Trophoblast cell (in vitro differentiated cells and primary cell): ENCODE results near the gene CPA5.

Experiments
- DNase-seq, 2 donors: peaks; one replicate each; pipeline ENCODE4 v3.0.0-alpha.2; 2016
- H2AFZ ChIP-seq: 2 replicates; pipeline ENCODE4 v1.6.1; 2013; ENCODE audit warnings: low read length, moderate library complexity, mild to moderate bottlenecking; ENCODE audit not compliant: insufficient read depth, poor library complexity
- H2AK5ac ChIP-seq: 2 replicates; pipeline ENCODE4 v1.6.1; 2013; ENCODE audit warnings: mild to moderate bottlenecking, low read length
- H2BK120ac ChIP-seq: 2 replicates; pipeline ENCODE4 v1.6.1; 2013; ENCODE audit warnings: low read length, mild to moderate bottlenecking, moderate library complexity; ENCODE audit not compliant: insufficient read depth, poor library complexity
- H2BK12ac ChIP-seq: 2 replicates; pipeline ENCODE4 v1.6.1; 2013; ENCODE audit warnings: mild to moderate bottlenecking, low read length, moderate library complexity
- H2BK5ac ChIP-seq: 2 replicates; pipeline ENCODE4 v1.6.1; 2013; ENCODE audit warnings: low read length, low read depth, moderate library complexity, mild to moderate bottlenecking; ENCODE audit not compliant: poor library complexity
- H3K14ac ChIP-seq: 2 replicates; pipeline ENCODE4 v1.6.1; 2013; ENCODE audit warnings: mild to moderate bottlenecking, low read length
- H3K18ac ChIP-seq: 2 replicates; pipeline ENCODE4 v1.6.1; 2013; ENCODE audit warnings: mild to moderate bottlenecking, low read length
- H3K23ac ChIP-seq: 2 replicates; pipeline ENCODE4 v1.6.1; 2013; ENCODE audit warnings: low read length
- H3K27ac ChIP-seq: 2 replicates; pipeline ENCODE4 v1.5.1; 2013; ENCODE audit warnings: low read depth, mild to moderate bottlenecking, inconsistent platforms, low read length, moderate library complexity
- H3K27me3 ChIP-seq: 2 replicates; pipeline ENCODE4 v1.6.1; 2013; ENCODE audit warnings: inconsistent platforms, mild to moderate bottlenecking, low read length, moderate library complexity; ENCODE audit not compliant: insufficient read depth
- H3K36me3 ChIP-seq, 2 experiments: 1 replicate in 1 of 2; 2 replicates in 1 of 2; pipeline ENCODE4 v1.6.1; 2013; ENCODE audit warnings: low read length in 2 of 2, mild to moderate bottlenecking in 2 of 2, moderate library complexity in 1 of 2; ENCODE audit not compliant: insufficient read depth in 2 of 2, control insufficient read depth in 1 of 2
- H3K4ac ChIP-seq: 2 replicates; pipeline ENCODE4 v1.6.1; 2013; ENCODE audit warnings: low read depth, mild to moderate bottlenecking, low read length, moderate library complexity
- H3K4me1 ChIP-seq, 2 experiments: 1 replicate in 1 of 2; 2 replicates in 1 of 2; pipeline ENCODE4 v1.6.1; 2013; ENCODE audit warnings: low read length in 2 of 2, mild to moderate bottlenecking in 2 of 2, moderate library complexity in 1 of 2; ENCODE audit not compliant: insufficient read depth in 2 of 2, control insufficient read depth in 1 of 2
- H3K4me2 ChIP-seq: 2 replicates; pipeline ENCODE4 v1.6.1; 2013; ENCODE audit warnings: inconsistent platforms, mild to moderate bottlenecking, low read length, moderate library complexity
- H3K4me3 ChIP-seq: 2 replicates; pipeline ENCODE4 v1.5.1; 2013; ENCODE audit warnings: mild to moderate bottlenecking, low read depth, low read length, inconsistent platforms
- H3K79me1 ChIP-seq: one replicate; pipeline ENCODE4 v1.6.1; 2013; ENCODE audit warnings: low read length
- H3K79me2 ChIP-seq: 2 replicates; pipeline ENCODE4 v1.6.1; 2013; ENCODE audit warnings: low read length, mild to moderate bottlenecking; ENCODE audit not compliant: control insufficient read depth, insufficient read depth, poor library complexity
- H3K9ac ChIP-seq: 2 replicates; pipeline ENCODE4 v1.6.1; 2013; ENCODE audit warnings: mild to moderate bottlenecking, low read length
- H3K9me3 ChIP-seq: 2 replicates; pipeline ENCODE4 v1.6.1; 2013; ENCODE audit warnings: low read depth, mild to moderate bottlenecking, control low read depth, inconsistent platforms, low read length; ENCODE audit not compliant: insufficient read depth
- H4K12ac ChIP-seq: 2 replicates; pipeline ENCODE4 v1.6.1; 2013; ENCODE audit warnings: low read depth, mild to moderate bottlenecking, low read length, moderate library complexity
- H4K8ac ChIP-seq: 2 replicates; pipeline ENCODE4 v1.6.1; 2013; ENCODE audit warnings: low read depth, mild to moderate bottlenecking, low read length, moderate library complexity
- H4K91ac ChIP-seq: one replicate; pipeline ENCODE4 v1.6.1; 2013; ENCODE audit warnings: low read depth, mild to moderate bottlenecking, low read length, moderate library complexity
- whole genome bisulfite sequencing: extraction: QIAGEN DNeasy Blood & Tissue Kit; methylation state at CpG from one replicate; pipeline ENCODE4 v1.1.7; 2013; ENCODE audit warnings: missing lambda C conversion rate; ENCODE audit not compliant: insufficient read length, insufficient coverage; ENCODE audit errors: extremely low coverage; 5-methylcytosine and 5-hydroxymethylcytosine counted together

Gene CPA5

DNA sequence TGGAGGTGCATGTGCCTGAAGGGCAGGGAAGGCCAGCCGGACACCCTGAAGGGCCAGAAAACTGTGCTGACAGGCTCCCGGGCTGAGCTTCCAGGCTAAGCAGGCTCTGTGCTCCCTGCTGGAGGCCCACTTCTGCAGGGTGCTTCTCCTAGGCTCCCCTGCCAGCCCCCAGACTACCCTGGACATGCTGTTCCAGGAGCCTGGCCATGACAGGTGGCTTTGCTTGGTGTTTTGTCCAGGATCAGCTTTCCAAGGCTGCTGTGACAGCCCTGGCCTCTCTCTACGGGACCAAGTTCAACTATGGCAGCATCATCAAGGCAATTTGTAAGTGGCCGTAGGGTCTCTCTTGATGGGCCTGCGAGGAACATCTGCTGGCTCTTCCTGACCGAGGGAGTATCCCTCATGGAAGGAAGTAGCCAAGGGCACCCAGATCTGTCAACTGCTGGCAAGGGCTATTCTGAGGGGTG lies 41.0 kb downstream of the CPA5 start:
- Histone ChIP-seq H3K9ac (no peak overlapping the region), H3K79me1 (peaks cover 2% of the 10 kb centered on the region), H4K8ac (no peak overlapping the region), H4K91ac (no peak overlapping the region), H3K18ac (no peak overlapping the region), H3K27ac (no peak overlapping the region), H3K4me1 (no peaks in the 10 kb centered on the region), H2BK12ac (no peak overlapping the region), H2BK120ac (no peak overlapping the region), H2AFZ (no peak overlapping the region), H3K9me3 (peaks cover 3% of the 10 kb centered on the region), H3K36me3 (no peaks in the 10 kb centered on the region), H4K12ac (no peak overlapping the region), H3K27me3 (no peaks in the 10 kb centered on the region), H3K4me2 (no peak overlapping the region), H3K4me3 (no peak overlapping the region), H3K23ac (no peak overlapping the region), H3K14ac (no peak overlapping the region), H2BK5ac (no peak overlapping the region), H3K79me2 (no peaks in the 10 kb centered on the region), H2AK5ac (peak overlapping the region; percentile 45), H3K4ac (no peak overlapping the region)
- WGBS = no CpG with 5 or more reads among the region's 6 CpGs
- DNase-seq = no peak

DNA sequence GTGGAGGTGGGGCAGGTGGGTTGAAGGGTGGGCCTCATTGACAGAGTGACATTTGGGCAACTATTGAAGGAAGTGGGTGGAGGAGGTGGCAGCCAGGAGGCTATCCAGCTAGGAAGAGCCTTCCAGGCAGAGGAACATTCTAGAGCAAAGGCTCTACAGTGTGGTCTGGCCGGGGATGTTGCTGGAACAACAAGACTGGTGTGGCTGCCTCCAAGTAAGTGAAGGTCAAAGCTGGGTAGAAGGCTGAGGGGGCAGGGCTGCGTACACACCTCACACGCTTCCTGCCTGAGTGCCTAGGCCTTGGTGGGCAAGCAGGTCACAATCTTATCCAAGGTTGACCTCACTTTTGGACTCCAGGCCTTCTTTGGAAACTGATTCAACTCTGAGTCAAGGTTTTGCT lies 42.3 kb downstream of the CPA5 start:
- H4K8ac ChIP-seq = no peak overlapping the region
- no peak overlapping the region for H3K4ac ChIP-seq
- H3K18ac ChIP-seq = no peak overlapping the region
- no peak overlapping the region for H2AK5ac ChIP-seq
- no peak overlapping the region for H2BK120ac ChIP-seq
- H3K79me2 ChIP-seq = no peaks in the 10 kb centered on the region
- H2BK5ac ChIP-seq = no peak overlapping the region
- H4K91ac ChIP-seq = no peak overlapping the region
- peaks cover 2% of the 10 kb centered on the region for H3K79me1 ChIP-seq
- no peak overlapping the region for H2AFZ ChIP-seq
- DNase-seq = no peak
- no peaks in the 10 kb centered on the region for H3K36me3 ChIP-seq
- no peak overlapping the region for H3K9ac ChIP-seq
- no CpG with 5 or more reads among the region's 3 CpGs for WGBS
- H3K23ac ChIP-seq = no peak overlapping the region
- H4K12ac ChIP-seq = no peak overlapping the region
- H3K9me3 ChIP-seq = peaks cover 3% of the 10 kb centered on the region
- no peaks in the 10 kb centered on the region for H3K4me1 ChIP-seq
- no peak overlapping the region for H3K14ac ChIP-seq
- H3K4me3 ChIP-seq = no peak overlapping the region
- no peak overlapping the region for H2BK12ac ChIP-seq
- no peak overlapping the region for H3K27ac ChIP-seq
- H3K27me3 ChIP-seq = no peaks in the 10 kb centered on the region
- no peak overlapping the region for H3K4me2 ChIP-seq

DNA sequence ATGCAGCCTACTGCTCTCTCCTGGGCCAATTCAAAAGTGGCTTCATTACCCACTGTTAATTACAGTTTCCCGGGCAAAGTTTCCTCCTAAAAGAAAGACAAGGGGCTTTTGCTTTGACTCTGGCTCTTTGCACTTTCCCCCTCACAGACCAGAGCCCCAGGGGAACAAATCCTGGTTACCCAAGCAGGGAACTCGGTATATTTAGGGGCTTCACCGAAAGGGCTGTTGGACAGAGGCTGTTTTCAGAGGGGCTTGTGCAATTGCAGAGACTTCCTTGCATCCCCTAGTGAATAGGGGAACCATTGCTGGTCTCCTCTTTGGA lies 42.7 kb downstream of the CPA5 start:
- Histone ChIP-seq H3K4me2 (no peak overlapping the region), H3K27me3 (no peaks in the 10 kb centered on the region), H4K91ac (no peak overlapping the region), H3K36me3 (no peaks in the 10 kb centered on the region), H3K79me2 (no peaks in the 10 kb centered on the region), H3K4ac (no peak overlapping the region), H3K4me1 (no peaks in the 10 kb centered on the region), H2BK12ac (no peak overlapping the region), H3K27ac (no peak overlapping the region), H3K79me1 (peaks cover 2% of the 10 kb centered on the region), H3K4me3 (no peak overlapping the region), H2AFZ (no peak overlapping the region), H4K8ac (no peak overlapping the region), H3K14ac (no peak overlapping the region), H2AK5ac (no peak overlapping the region), H3K9me3 (peaks cover 3% of the 10 kb centered on the region), H3K23ac (no peak overlapping the region), H3K9ac (no peak overlapping the region), H3K18ac (no peak overlapping the region), H2BK5ac (no peak overlapping the region), H4K12ac (no peak overlapping the region), H2BK120ac (no peak overlapping the region)
- WGBS = no CpG with 5 or more reads among the region's 3 CpGs
- no peak for DNase-seq

DNA sequence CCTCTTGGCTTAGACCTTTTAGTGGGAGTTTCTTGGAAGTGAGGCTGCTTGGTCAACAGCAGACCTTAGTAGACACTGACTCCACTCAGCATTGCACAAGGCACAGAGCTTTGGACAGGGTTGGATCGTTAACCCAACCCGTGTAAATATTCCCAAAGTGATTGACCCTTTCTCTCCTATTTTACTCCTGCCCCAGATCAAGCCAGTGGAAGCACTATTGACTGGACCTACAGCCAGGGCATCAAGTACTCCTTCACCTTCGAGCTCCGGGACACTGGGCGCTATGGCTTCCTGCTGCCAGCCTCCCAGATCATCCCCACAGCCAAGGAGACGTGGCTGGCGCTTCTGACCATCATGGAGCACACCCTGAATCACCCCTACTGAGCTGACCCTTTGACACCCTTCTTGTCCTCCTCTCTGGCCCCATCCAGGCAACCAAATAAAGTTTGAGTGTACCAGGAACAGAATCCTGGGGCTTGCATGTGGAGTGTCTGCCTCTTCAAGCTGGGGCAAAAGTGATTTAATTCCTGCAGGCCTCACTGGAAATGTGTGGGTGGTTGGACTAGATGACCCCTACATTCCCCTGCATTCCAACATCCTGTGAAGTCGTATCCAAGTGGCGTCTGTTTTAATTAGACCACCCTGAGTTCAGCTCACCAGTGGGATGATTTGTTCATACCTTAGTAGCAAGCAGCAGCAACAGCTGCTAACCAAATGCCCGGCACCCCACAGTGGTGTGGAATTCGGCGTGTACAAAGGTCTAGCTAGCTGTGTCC lies 43.2 kb downstream of the CPA5 start:
- Histone ChIP-seq H3K79me1 (peaks cover 2% of the 10 kb centered on the region), H4K8ac (no peak overlapping the region), H2AK5ac (no peak overlapping the region), H4K91ac (no peak overlapping the region), H2BK120ac (no peak overlapping the region), H3K9ac (no peak overlapping the region), H3K4ac (no peak overlapping the region), H3K27me3 (no peaks in the 10 kb centered on the region), H2AFZ (no peak overlapping the region), H3K4me3 (no peak overlapping the region), H4K12ac (no peak overlapping the region), H3K4me1 (no peaks in the 10 kb centered on the region), H3K18ac (no peak overlapping the region), H3K4me2 (no peak overlapping the region), H2BK5ac (no peak overlapping the region), H2BK12ac (no peak overlapping the region), H3K27ac (no peak overlapping the region), H3K79me2 (no peaks in the 10 kb centered on the region), H3K9me3 (peaks cover 3% of the 10 kb centered on the region), H3K23ac (no peak overlapping the region), H3K36me3 (no peaks in the 10 kb centered on the region), H3K14ac (no peak overlapping the region)
- DNase-seq = no peak
- WGBS = no CpG with 5 or more reads among the region's 12 CpGs
